Measurements from ENCODE around the gene PSMB11.

PSMB11 gene

GRCh38 chr14:23043754-23044153 lies 1.7 kb downstream of the PSMB11 start:
- H3K79me2 ChIP-seq (ENCODE audit: insufficient read depth, low read depth), result no peaks in the 10 kb centered on the region
- no peak for TF ChIP-seq CTCF (conservative IDR thresholded peaks at IDR 0.05; ENCODE audit: low read depth, low read length)
- no peak overlapping the region for H3K27ac ChIP-seq
- H3K27me3 ChIP-seq (ENCODE audit: insufficient read depth, low read depth), result no peaks in the 10 kb centered on the region
- H3K4me1 ChIP-seq (ENCODE audit: low read depth, poor library complexity, severe bottlenecking), result no peaks in the 10 kb centered on the region
- no peak overlapping the region for H3K4me3 ChIP-seq (IDR thresholded peaks at IDR 0.05; ENCODE audit: insufficient read depth, low read depth, low read length)
- no peak overlapping the region for H3K9ac ChIP-seq
- H3K4me2 ChIP-seq, result no peak overlapping the region
- H4K20me1 ChIP-seq (ENCODE audit: insufficient read depth), result no peaks in the 10 kb centered on the region
- H3K36me3 ChIP-seq (ENCODE audit: insufficient read depth), result no peaks in the 10 kb centered on the region
- no peak overlapping the region for H2AFZ ChIP-seq (ENCODE audit: low read depth)

GRCh38 chr14:23044840-23045239 lies 2.8 kb downstream of the PSMB11 start:
- Histone ChIP-seq H3K4me3 (IDR thresholded peaks at IDR 0.05; ENCODE audit: insufficient read depth, low read depth, low read length) (no peak overlapping the region), H3K4me2 (no peak overlapping the region), H3K79me2 (ENCODE audit: insufficient read depth, low read depth) (no peaks in the 10 kb centered on the region), H3K27ac (no peak overlapping the region), H3K27me3 (ENCODE audit: insufficient read depth, low read depth) (no peaks in the 10 kb centered on the region), H3K36me3 (ENCODE audit: insufficient read depth) (no peaks in the 10 kb centered on the region), H4K20me1 (ENCODE audit: insufficient read depth) (no peaks in the 10 kb centered on the region), H2AFZ (ENCODE audit: low read depth) (no peak overlapping the region), H3K4me1 (ENCODE audit: low read depth, poor library complexity, severe bottlenecking) (no peaks in the 10 kb centered on the region), H3K9ac (no peak overlapping the region)
- no peak for TF ChIP-seq CTCF (conservative IDR thresholded peaks at IDR 0.05; ENCODE audit: low read depth, low read length)

- H3K79me2 ChIP-seq (ENCODE audit: insufficient read depth, low read depth), result no peaks in the 10 kb centered on the region
- H2AFZ ChIP-seq (ENCODE audit: low read depth), result no peak overlapping the region
- H3K4me3 ChIP-seq (IDR thresholded peaks at IDR 0.05; ENCODE audit: insufficient read depth, low read depth, low read length), result no peak overlapping the region
- TF ChIP-seq CTCF (conservative IDR thresholded peaks at IDR 0.05; ENCODE audit: low read depth, low read length), result no peak
- no peak overlapping the region for H3K9ac ChIP-seq
- H3K4me2 ChIP-seq, result no peak overlapping the region
- H4K20me1 ChIP-seq (ENCODE audit: insufficient read depth), result no peaks in the 10 kb centered on the region
- no peaks in the 10 kb centered on the region for H3K36me3 ChIP-seq (ENCODE audit: insufficient read depth)
- H3K4me1 ChIP-seq (ENCODE audit: low read depth, poor library complexity, severe bottlenecking), result no peaks in the 10 kb centered on the region
- no peak overlapping the region for H3K27ac ChIP-seq
- H3K27me3 ChIP-seq (ENCODE audit: insufficient read depth, low read depth), result no peaks in the 10 kb centered on the region
Measured at GRCh38 chr14:23045419-23046357, 3.7 kb downstream of the PSMB11 start.

- Histone ChIP-seq H4K20me1 (ENCODE audit: insufficient read depth) (no peaks in the 10 kb centered on the region), H3K36me3 (ENCODE audit: insufficient read depth) (no peaks in the 10 kb centered on the region), H3K27ac (no peak overlapping the region), H3K4me3 (IDR thresholded peaks at IDR 0.05; ENCODE audit: insufficient read depth, low read depth, low read length) (no peak overlapping the region), H3K4me2 (no peak overlapping the region), H3K79me2 (ENCODE audit: insufficient read depth, low read depth) (no peaks in the 10 kb centered on the region), H2AFZ (ENCODE audit: low read depth) (no peak overlapping the region), H3K4me1 (ENCODE audit: low read depth, poor library complexity, severe bottlenecking) (no peaks in the 10 kb centered on the region), H3K9ac (no peak overlapping the region), H3K27me3 (ENCODE audit: insufficient read depth, low read depth) (no peaks in the 10 kb centered on the region)
- no peak for TF ChIP-seq CTCF (conservative IDR thresholded peaks at IDR 0.05; ENCODE audit: low read depth, low read length)
Measured at GRCh38 chr14:23047034-23047634, 5.1 kb downstream of the PSMB11 start.
